ENCODE measurements around the gene PDK4.

- TF ChIP-seq POLR2A (IDR thresholded peaks at IDR 0.05) (no peak), CTCF (IDR thresholded peaks at IDR 0.05) (no peak)
Measured at GRCh38 chr7:95544171-95544570, 52.1 kb downstream of the PDK4 start.
